Brain microvascular endothelial cell (primary cell): Measurements from ENCODE around the gene KLHL41.
A peak's percentile ranks its signal among the peaks of the same experiment; 100 is the strongest.

Experiments
- DNase-seq: peaks from one replicate; pipeline ENCODE4 v3.0.0-alpha.2; 2020
- H3K27ac ChIP-seq: fragments of 250-450 bp; sonication (Bioruptor Pico); 2 replicates; pipeline ENCODE4 v1.5.1; 2020; ENCODE audit warnings: mild to moderate bottlenecking, moderate library complexity
- H3K27me3 ChIP-seq: fragments of 250-450 bp; sonication (Bioruptor Pico); replicated peaks from 2 replicates; pipeline ENCODE4 v1.5.1; 2020; ENCODE audit warnings: mild to moderate bottlenecking
- H3K36me3 ChIP-seq: fragments of 250-450 bp; sonication (Bioruptor Pico); replicated peaks from 2 replicates; pipeline ENCODE4 v1.5.1; 2020; ENCODE audit warnings: mild to moderate bottlenecking
- H3K4me3 ChIP-seq: 2 replicates; pipeline ENCODE4 v1.5.1; 2011; ENCODE audit warnings: low read depth, mild to moderate bottlenecking, control low read depth, low read length, moderate library complexity
- CTCF ChIP-seq: IDR thresholded peaks from 2 replicates; pipeline ENCODE4 v1.5.1; 2011; ENCODE audit warnings: low read depth, mild to moderate bottlenecking, moderate library complexity, low read length, control low read depth, inconsistent platforms; ENCODE audit errors: missing control alignments
- in situ Hi-C: cut with HindIII; loops from 2 replicates; pipeline ENCODE4 v1.10.0; 2017; ENCODE audit warnings: low sequenced_read_pairs, low pct_ligation_motif_present

The KLHL41 gene

GRCh38 chr2:169469952-169470572 lies 39.4 kb upstream of the KLHL41 start:
- no peak for TF ChIP-seq CTCF
- DNase-seq = no peak
- no peak overlapping the region for H3K4me3 ChIP-seq
- no peaks in the 10 kb centered on the region for H3K36me3 ChIP-seq
- no peaks in the 10 kb centered on the region for H3K27me3 ChIP-seq
- no peak overlapping the region for H3K27ac ChIP-seq
- in situ Hi-C loops = no loop called here

- DNase-seq = no peak
- Histone ChIP-seq H3K4me3 (no peak overlapping the region), H3K27me3 (no peaks in the 10 kb centered on the region), H3K27ac (no peak overlapping the region), H3K36me3 (no peaks in the 10 kb centered on the region)
- no peak for TF ChIP-seq CTCF
- in situ Hi-C loops = no loop called here
Measured at GRCh38 chr2:169472249-169472648, 37.3 kb upstream of the KLHL41 start.

DNA sequence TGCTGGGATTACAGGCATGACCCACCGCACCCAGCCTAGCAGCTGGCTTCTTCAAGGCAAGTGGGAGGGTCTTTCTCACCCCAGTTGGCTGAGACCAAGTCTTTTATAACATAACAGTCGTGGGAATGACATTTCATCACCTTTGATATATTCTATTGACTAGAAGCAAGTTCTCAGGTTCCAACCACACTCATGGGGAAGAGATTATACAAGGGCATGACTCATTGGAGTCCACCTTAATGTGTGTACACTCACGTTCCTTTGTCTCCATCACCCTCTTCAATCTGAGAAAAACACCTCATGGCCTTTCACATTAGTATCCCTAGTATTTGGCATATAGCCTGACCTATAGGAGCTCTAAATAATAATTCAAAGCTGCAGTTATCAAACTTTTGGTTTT lies 33.0 kb upstream of the KLHL41 start:
- Histone ChIP-seq H3K27ac (no peak overlapping the region), H3K36me3 (no peaks in the 10 kb centered on the region), H3K4me3 (no peak overlapping the region), H3K27me3 (no peaks in the 10 kb centered on the region)
- no peak for TF ChIP-seq CTCF
- DNase-seq = no peak
- in situ Hi-C loops = no loop called here

DNA sequence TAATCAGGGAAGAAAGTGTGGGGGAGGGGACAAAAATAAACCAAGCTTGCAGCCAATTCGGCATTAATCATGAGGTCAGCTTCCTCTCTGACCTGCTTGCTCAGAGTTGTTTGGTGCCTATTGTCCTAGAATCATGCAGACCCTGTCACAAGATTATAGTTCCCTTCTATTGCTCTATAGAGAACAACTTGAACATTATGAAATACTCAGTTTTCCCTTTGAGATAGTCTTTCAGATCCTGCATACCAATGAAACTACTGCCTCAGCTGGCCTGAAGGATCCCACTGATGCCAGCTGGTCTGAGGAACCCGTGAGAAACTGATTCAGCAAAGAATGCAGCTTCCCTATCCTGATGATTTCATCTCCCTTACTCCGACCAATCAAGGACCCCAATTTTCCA lies 31.2 kb upstream of the KLHL41 start:
- DNase-seq = no peak
- H3K4me3 ChIP-seq = no peak overlapping the region
- H3K27ac ChIP-seq = no peak overlapping the region
- in situ Hi-C loops = no loop called here
- H3K36me3 ChIP-seq = no peaks in the 10 kb centered on the region
- H3K27me3 ChIP-seq = no peaks in the 10 kb centered on the region
- TF ChIP-seq CTCF = no peak

GRCh38 chr2:169478745-169479256 lies 30.7 kb upstream of the KLHL41 start:
- H3K36me3 ChIP-seq = no peaks in the 10 kb centered on the region
- in situ Hi-C loops = no loop called here
- no peak for TF ChIP-seq CTCF
- no peaks in the 10 kb centered on the region for H3K27me3 ChIP-seq
- peak overlapping the region; percentile 13 for H3K27ac ChIP-seq
- no peak for DNase-seq
- peak overlapping the region; percentile 71 for H3K4me3 ChIP-seq
